ENCODE measurements around the gene EXOSC5.
"Not testable (repeated sequence)": the region's sequence is repeated elsewhere in the genome, so short reads cannot be mapped to it uniquely, and the experiment has no call there.

Gene EXOSC5

DNA sequence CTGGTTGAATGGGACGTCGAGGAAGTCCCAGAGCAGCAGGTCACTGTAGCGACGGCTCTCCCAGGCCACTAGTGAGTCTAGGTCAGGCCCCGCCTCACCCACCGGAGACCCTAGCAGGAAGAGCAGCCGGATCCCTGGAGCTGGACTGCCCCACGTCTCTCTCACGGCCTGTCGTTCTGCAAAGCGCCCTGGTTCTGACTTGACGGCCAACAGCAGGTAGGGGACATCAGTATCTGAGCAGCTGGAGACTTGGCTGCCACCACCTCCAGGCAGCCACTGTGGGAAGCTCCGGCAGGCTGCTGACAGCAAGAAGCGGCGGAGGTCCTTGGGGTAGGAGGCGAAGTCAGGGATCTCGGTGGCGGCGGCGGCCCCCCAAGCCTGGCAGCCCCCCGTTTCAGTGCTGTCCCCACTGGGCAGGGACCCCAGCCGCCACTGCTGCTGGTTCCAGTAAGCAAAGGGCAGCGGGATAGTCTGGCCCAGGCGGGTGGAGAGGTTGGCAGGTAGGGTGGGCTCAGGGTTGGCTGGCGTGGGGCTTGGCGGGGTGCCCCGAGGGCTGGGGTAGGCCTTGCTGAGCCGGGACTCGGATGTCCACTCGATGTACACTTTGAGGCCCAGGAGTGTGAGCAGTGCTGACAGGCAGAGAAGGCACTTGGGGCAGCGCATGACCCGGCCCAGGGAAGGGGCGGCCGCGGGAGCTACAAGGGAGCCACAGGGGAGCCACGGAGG, 29.1 kb upstream of the EXOSC5 start:
- DNase-seq = no peak

GRCh38 chr19:41425174-41426115, 28.3 kb upstream of the EXOSC5 start:
- no peak for DNase-seq

DNA sequence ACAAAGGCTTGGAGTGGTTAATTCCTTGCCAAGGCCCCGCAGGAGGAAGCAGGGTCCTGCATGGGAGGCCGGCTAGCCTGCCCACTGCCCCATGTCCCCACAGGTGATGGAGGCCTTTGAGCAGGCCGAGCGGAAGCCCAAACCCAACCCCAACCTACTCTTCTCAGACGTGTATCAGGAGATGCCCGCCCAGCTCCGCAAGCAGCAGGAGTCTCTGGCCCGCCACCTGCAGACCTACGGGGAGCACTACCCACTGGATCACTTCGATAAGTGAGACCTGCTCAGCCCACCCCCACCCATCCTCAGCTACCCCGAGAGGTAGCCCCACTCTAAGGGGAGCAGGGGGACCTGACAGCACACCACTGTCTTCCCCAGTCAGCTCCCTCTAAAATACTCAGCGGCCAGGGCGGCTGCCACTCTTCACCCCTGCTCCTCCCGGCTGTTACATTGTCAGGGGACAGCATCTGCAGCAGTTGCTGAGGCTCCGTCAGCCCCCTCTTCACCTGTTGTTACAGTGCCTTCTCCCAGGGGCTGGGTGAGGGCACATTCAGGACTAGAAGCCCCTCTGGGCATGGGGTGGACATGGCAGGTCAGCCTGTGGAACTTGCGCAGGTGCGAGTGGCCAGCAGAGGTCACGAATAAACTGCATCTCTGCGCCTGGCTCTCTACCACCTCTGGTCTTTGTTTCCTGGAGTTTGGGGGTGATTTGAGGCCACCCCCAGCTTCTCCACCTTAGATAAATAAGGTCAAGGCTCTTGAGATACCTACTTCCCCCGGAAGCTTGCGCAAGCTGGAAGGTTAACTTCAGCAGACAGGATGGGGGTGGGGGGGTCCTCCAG, 27.4 kb upstream of the EXOSC5 start:
- no peak for DNase-seq

GRCh38 chr19:41422955-41423354, 25.8 kb upstream of the EXOSC5 start:
- no peak for DNase-seq

DNA sequence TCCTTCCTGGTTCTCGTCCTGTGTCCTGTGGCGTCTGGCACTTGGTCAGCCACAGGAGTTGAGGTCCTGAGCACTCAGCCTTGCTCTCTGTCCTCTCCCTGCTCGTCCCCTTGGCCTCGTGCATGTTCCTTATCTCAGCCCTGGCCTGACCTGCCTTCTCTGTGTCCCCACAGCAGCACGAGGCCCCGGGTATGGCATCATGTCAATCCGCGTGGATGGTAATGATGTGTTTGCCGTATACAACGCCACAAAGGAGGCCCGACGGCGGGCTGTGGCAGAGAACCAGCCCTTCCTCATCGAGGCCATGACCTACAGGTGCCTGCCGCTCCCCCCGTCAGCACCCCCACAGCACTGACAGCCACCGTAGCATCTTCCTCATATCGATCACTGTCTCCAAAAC, 25.3 kb upstream of the EXOSC5 start:
- no peak for DNase-seq

GRCh38 chr19:41421973-41422372, 24.8 kb upstream of the EXOSC5 start:
- DNase-seq = no peak

GRCh38 chr19:41421314-41421713, 24.2 kb upstream of the EXOSC5 start:
- DNase-seq = no peak

DNA sequence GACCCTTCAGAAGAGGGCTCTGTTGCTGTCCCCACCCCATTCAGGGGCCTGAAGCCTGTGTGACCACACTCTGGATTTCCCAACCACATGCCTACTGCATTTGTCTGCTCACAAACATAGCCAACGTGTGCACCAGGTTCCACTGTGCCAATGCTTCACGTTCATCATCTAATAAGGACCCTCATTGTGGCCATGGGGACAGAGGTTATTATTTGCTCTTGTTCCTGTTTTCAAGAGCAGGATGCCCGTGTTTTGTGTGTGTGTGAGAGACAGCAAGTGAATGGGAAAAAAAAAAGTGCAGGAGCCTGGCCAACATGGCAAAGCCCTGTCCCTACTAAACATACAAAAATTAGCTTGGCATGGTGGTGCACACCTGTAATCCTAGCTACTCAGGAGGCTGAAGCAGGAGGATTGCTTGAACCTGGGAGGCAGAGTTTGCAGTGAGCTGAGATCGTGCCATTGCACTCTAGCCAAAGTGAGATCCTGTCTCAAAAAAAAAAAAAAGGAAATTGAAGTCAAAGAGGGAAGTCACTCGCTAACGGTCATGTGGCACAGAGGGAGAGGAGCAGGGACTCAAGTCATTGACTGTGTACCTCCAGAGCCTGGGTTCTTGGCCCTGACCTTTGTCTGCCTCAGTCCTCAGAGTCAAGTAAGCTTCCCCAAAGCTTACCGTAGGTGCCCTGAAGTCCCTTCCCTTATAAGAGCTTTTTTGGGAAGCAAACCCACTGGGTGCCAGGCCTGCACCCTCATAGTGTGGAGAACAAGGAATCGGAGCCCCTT, 23.1 kb upstream of the EXOSC5 start:
- DNase-seq = no peak

GRCh38 chr19:41416194-41416674, 19.1 kb upstream of the EXOSC5 start:
- no peak for DNase-seq

DNA sequence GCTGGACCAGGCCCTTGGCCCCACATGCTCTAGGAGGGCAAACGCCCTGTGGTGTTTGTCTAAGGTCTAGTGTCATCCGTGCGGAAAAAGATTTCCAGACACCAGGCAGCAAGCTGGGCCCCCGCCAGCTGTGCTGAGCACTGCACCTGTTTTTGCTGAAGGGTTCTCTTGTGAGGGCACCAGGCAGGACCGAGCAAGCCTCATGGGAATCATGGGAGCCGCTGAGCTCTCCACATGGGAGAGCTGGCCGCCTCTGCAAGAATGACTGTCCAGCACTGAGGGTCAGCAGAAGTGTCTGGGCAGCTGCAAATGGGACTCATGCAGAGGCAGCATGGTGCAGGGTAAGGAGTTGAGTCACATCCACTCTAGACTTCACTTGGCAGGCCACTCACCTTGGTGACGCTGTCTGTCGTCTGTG, 18.0 kb upstream of the EXOSC5 start:
- no peak for DNase-seq

- no peak for DNase-seq
These were observed 17.3 kb upstream of the EXOSC5 start for GRCh38 chr19:41414461-41414860.

- no peak for DNase-seq
These were observed 16.8 kb upstream of the EXOSC5 start for GRCh38 chr19:41413947-41414346.

DNA sequence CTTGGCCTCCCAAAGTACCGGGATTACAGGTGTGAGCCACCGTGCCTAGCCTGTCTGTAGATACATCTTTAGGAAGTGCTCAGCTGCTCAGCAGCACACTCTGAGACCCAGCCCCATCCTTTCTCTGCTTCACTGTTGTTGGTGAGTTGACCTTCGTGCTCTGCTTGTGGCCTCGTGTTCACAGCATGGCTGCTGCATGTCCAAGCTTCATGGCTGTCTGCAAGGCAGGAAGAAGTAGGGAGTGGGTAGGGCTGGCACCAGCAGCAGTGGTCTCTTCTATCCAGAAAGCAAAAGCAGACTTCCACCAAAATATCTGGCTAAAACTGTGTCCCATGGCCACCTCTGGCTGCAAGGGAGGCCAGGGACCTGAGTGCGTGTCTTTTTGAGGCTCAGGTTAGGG, 15.8 kb upstream of the EXOSC5 start:
- DNase-seq = no peak

DNA sequence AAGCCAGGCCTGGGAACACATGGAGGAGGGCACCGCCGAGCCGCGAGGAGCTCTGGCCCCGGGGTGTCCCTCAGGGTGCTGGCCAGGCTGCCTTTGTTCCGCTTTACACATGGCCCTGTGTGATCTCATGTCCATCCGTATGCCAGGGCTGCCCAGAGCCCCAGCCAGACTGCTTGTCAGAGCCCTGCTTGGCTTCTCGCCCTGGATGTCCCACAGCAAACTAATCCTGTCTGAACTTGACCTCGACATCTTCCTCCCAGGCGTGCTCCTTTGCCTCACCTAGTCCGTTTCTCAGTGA, 14.8 kb upstream of the EXOSC5 start:
- DNase-seq = no peak

- DNase-seq = no peak
These were observed 14.2 kb upstream of the EXOSC5 start for GRCh38 chr19:41411100-41411967.

- no peak for DNase-seq
These were observed 13.3 kb upstream of the EXOSC5 start for GRCh38 chr19:41410336-41411054.

DNA sequence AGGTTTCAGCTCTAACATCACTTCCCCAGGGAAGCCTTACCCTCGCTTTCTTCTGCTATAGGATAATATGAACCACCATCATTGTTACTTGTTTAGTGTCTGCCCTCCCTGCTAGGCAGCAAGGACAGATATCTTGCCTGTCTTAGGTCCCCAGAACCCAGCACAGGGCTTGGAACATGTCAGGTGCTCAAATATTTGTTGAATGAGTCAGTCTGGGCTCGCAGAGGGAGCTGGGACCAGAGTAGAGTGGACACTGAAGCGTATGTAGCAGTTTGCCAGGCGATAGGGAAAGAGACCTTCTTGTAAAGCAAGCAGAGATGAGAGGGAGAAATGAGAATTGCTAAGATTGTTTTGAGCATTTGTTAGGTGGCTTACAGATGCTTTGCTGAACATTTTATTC, 12.1 kb upstream of the EXOSC5 start:
- no peak for DNase-seq

- DNase-seq = not testable (repeated sequence)
These were observed 11.7 kb upstream of the EXOSC5 start for GRCh38 chr19:41408846-41409245.

GRCh38 chr19:41408256-41408655, 11.1 kb upstream of the EXOSC5 start:
- no peak for DNase-seq

DNA sequence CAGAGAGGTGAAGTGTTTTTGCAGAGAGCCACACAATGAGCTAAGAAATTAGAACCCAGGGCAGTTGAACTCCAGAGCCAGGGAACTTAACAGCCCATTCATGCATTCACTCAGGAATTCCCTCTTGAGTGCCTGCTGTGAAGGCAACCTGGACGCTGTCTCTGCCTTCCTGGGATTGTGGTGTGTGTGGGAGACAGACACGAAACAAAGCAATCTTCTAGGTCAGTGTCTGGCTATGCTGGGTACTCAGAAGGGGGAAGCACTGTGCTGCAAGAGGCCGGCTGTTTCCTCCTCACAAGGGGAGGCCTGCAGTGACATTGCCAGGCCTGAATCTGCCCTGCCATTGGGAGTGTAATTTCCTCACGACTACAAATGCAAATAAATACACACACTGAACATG, 10.1 kb upstream of the EXOSC5 start:
- no peak for DNase-seq

DNA sequence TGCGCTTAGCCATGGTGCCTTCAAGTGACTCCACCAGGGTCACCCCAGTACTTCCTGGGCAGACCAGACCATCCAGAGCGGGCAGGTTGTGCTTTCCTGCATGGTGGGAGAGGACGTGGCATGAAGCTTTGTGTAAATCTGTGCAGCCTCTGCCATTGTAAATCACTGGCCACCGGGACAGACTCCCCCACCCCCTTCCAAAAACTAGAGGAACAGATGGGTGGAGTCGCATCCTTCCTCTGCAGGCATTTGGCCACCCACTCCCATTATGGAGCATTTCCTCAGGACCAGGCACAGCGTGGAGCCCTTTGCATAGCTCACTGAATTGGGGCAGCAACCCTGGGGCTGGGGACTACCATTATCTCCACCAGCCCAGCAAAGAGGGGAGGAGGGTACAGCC, 8.6 kb upstream of the EXOSC5 start:
- DNase-seq = no peak
